Stimulated activated naive CD8-positive, alpha-beta T cell treated with anti-CD3 and anti-CD28 coated beads, Interleukin-15, Interleukin-2, amounts not matched to agents 100 ng/mL and 50 ng/mL, for 24 hours (primary cell): Measurements from ENCODE around the gene MZT2B.
"Not testable (repeated sequence)": the region's sequence is repeated elsewhere in the genome, so short reads cannot be mapped to it uniquely, and the experiment has no call there.

ENCODE experiments used
- H3K27ac Mint-ChIP-seq: one replicate; pipeline ENCODE4 v1.8.0; 2021; ENCODE audit warnings: mild to moderate bottlenecking, mixed read lengths
- H3K27me3 Mint-ChIP-seq: one replicate; pipeline ENCODE4 v1.8.0; 2021; ENCODE audit warnings: mixed read lengths
- H3K36me3 Mint-ChIP-seq: one replicate; pipeline ENCODE4 v1.8.0; 2021; ENCODE audit warnings: low read depth, mixed read lengths
- H3K4me1 Mint-ChIP-seq: one replicate; pipeline ENCODE4 v1.8.0; 2021; ENCODE audit warnings: low read depth, mixed read lengths
- H3K4me3 Mint-ChIP-seq: one replicate; pipeline ENCODE4 v1.8.0; 2021; ENCODE audit warnings: mild to moderate bottlenecking, mixed read lengths
- H3K9me3 Mint-ChIP-seq: one replicate; pipeline ENCODE4 v1.8.0; 2021; ENCODE audit warnings: mixed read lengths

Gene MZT2B

DNA sequence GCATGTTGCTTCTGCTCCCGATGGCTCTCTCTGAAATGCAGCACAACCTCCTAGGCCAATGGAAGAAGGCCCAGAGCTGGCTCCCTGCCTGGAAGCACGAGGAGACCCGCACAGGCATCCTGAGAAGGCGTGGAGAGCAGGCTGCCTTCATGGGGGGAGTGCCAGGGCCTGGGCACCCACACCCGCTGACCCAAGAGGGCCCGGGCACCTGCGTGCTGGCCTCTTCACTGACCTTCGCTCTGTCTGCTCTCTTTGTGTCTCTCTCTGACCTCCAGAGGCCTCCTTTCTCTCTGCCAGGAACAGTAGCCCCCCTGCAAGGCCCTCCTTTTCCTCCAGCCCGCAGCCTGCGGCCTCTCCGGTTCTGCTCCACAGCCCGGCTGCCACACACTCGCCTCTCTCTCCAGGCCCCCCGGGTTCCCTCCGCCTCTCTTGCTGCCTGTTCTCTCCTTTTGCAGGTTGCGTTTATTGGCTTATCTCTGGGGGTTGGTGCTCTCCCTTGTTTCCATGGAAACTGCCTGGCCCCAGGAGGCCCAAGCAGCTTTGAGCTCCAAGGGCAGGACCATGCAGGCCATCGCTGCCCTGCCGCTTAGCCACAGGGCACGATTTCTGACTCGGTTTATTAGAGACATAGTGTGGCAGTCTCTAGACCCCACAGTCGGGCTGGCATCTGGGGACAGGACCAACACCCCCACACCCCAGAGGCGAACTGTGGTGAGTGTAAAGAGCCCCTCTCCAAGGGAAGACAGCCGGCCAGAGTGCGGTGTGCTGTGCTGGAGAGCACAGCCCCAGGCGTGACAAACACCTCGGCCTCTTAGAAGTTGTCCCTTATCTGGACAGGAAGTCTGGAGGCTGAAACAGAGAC is 1.7 kb downstream of the MZT2B start:
- H3K4me1 Mint-ChIP-seq = peaks cover 26% of the 10 kb centered on the region
- peak overlapping the region; percentile 85 for H3K27ac Mint-ChIP-seq
- H3K27me3 Mint-ChIP-seq = no peaks in the 10 kb centered on the region
- peak overlapping the region; percentile 85 for H3K4me3 Mint-ChIP-seq
- no peaks in the 10 kb centered on the region for H3K9me3 Mint-ChIP-seq
- peaks cover 14% of the 10 kb centered on the region for H3K36me3 Mint-ChIP-seq

DNA sequence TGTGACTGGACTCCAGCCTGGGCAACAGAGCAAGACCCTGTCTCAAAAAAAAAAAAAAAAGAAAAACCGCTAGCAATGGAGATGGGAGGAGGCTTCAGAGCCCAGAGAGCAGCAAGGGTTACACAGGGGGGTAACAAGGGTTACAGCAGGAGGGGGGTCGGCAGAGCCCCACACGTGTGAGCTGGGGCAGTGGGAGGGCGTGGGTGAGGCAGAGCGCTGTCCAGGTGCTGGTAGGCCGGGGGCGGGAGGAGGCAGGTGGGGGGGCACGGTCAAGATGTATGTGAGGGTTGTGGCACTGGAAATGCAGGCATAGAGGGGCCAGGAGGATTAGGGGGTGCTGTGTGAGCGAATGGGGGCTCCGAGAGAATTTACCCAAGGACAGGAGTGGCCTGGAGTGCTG is 3.4 kb downstream of the MZT2B start:
- Mint-ChIP-seq H3K4me3 (no peak overlapping the region), H3K27me3 (no peaks in the 10 kb centered on the region), H3K27ac (peak overlapping the region; percentile 61)

DNA sequence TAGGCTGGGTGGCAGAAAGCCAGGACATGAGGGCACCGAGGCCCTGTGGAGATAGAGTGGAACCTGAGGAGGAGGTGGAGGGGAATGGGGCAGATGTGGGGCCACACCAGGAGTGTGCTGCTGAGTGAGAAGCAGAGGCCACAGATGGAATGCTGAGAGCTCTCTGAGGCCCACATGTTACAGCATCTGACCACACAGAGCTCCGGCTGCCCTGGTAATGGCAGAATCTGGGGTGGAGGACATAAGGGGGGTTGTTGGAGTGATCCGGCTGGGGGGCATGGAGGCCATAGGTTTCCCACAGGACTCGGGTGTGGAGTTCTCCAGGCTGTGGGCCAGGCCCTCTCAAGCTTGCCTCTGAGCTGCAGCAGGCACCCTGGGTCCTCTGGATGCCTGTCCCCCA is 3.8 kb downstream of the MZT2B start:
- H3K36me3 Mint-ChIP-seq = peaks cover 14% of the 10 kb centered on the region
- no peak overlapping the region for H3K4me3 Mint-ChIP-seq
- peak overlapping the region; percentile 61 for H3K27ac Mint-ChIP-seq
- H3K9me3 Mint-ChIP-seq = no peaks in the 10 kb centered on the region
- H3K27me3 Mint-ChIP-seq = no peaks in the 10 kb centered on the region
- peaks cover 12% of the 10 kb centered on the region for H3K4me1 Mint-ChIP-seq

More for the DNA sequence above, 3.4 kb downstream of the MZT2B start:
- Mint-ChIP-seq H3K9me3 (no peaks in the 10 kb centered on the region), H3K4me1 (peaks cover 17% of the 10 kb centered on the region), H3K36me3 (peaks cover 14% of the 10 kb centered on the region)

DNA sequence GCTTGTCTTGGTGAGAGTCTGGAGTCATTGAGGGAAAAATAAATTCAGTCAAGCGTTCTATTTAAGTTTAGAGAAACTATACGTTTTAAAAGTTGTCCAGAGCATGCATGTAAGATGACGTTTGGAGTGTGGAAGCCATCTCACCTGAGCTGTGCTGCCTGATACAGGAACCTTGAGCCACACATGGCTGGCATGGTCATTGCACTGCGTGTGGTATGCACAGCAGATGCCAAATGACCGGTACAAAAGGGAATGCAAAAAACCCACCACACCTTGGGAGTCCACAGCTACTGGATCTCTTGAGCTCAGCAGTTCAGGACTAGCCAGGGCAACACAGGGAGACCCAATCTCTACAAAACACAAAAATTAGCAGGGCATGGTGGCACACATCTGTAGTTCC is 4.3 kb downstream of the MZT2B start:
- Mint-ChIP-seq H3K36me3 (peaks cover 17% of the 10 kb centered on the region), H3K4me3 (no peak overlapping the region), H3K4me1 (peaks cover 10% of the 10 kb centered on the region), H3K9me3 (no peaks in the 10 kb centered on the region), H3K27ac (no peak overlapping the region), H3K27me3 (no peaks in the 10 kb centered on the region)

DNA sequence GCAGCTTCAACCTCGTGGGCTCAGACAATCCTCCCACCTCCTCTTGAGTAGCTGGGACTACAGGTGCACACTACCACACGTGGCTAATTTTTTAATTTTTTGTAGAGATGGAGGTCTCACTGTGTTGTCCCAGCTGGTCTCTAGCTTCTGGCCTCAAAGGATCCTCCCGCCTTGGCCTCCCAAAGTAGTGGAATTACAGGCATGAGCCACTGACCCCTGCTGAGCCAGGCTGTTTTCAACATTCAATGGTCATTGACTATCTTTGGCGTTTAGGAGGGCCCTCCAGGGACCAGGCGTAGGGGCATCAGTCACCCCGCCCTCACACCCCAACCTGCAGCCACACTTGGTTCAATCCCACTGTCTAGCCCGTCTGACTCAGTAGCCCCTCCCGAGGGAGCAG is 5.2 kb downstream of the MZT2B start:
- H3K27me3 Mint-ChIP-seq = no peaks in the 10 kb centered on the region
- no peak overlapping the region for H3K27ac Mint-ChIP-seq
- peaks cover 19% of the 10 kb centered on the region for H3K36me3 Mint-ChIP-seq
- peaks cover 10% of the 10 kb centered on the region for H3K4me1 Mint-ChIP-seq
- H3K4me3 Mint-ChIP-seq = no peak overlapping the region
- no peaks in the 10 kb centered on the region for H3K9me3 Mint-ChIP-seq

DNA sequence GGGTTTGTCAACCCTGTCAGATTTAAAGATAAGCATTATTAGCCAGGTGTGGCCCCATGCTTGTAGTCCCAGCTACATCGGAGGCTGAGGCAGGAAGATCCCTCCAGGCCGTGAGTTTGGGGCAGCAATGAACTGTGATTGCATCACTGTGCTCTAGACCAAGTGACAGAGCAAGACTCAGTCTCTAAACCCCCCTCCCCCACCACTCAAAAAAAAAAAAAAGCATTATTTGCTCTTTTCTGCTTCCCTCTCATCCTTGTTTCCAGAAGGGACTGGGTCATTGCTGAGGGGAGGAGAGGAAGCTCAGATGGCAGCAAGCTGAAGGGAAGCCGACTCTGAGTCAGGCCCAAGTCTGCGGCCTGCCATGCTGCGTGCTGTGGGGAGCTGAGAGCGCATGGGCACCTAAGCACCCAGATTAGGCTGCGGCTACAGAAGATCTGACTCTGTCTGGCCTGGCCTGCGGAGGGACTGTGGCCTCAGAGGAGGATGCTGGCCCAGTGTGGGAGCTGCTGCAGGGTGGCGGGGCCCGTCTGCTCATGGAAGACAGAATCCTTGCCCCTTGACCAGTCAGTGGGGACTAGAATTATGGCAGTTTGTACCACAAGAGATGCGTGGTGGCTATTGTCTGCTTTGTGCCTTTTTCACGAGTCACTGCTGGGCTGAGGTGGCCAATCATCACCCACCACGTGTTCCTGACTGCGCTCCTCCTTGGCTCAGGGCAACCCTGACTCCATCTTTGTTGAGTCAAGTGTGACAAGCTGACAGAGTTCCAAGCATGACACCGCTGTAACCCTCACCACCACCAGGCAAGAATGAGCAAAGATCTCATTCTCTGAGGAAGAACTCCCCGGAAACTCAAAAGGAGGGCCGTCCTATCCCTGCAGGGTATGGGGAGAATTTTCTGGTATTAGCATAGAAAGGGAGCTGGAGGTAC is 6.1 kb downstream of the MZT2B start:
- not testable (repeated sequence) for H3K4me3 Mint-ChIP-seq, H3K9me3 Mint-ChIP-seq, H3K4me1 Mint-ChIP-seq, H3K27ac Mint-ChIP-seq, H3K27me3 Mint-ChIP-seq
- H3K36me3 Mint-ChIP-seq = peaks cover 19% of the 10 kb centered on the region

DNA sequence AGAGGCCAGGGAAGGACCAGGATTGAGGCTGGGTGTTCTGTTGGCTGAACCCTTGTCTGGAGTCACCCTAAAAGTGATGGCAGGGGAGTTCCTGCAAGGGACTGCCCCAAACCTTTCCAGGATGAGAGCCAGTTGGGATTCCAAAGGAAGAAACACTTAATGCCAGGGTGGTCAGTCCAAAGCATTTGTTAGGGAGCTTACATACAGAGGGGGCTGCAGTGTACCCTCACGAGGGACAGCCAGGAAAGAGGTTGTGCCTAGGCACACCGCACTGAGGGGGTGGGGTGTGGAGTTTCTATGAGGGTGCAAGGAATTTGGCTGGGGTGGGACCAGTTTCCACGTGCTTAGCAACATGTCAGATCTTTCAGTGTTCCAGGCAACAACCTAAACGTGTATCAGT is 6.9 kb downstream of the MZT2B start:
- not testable (repeated sequence) for H3K27me3 Mint-ChIP-seq, H3K4me3 Mint-ChIP-seq, H3K27ac Mint-ChIP-seq, H3K4me1 Mint-ChIP-seq, H3K9me3 Mint-ChIP-seq
- peaks cover 16% of the 10 kb centered on the region for H3K36me3 Mint-ChIP-seq

DNA sequence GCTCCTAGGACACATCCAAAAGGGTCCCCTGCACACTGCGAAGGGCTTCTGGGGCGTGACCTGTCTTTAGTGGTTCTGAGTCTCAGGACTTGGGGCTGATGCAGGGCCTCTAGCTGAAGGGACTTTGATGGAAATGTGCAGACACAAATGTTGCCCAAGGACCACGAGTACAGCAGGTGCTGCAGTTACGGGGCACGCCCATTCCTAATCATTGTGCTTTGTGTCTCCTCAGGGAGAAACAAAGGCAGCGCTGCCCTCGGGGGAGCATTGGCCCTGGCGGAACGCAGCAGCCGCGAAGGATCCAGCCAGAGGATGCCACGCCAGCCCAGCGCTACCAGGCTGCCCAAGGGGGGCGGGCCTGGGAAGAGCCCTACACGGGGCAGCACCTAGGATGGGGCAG is 8.2 kb downstream of the MZT2B start:
- no peaks in the 10 kb centered on the region for H3K9me3 Mint-ChIP-seq
- peaks cover 14% of the 10 kb centered on the region for H3K36me3 Mint-ChIP-seq
- no peak overlapping the region for H3K4me3 Mint-ChIP-seq
- H3K27ac Mint-ChIP-seq = no peak overlapping the region
- no peaks in the 10 kb centered on the region for H3K4me1 Mint-ChIP-seq
- no peaks in the 10 kb centered on the region for H3K27me3 Mint-ChIP-seq

DNA sequence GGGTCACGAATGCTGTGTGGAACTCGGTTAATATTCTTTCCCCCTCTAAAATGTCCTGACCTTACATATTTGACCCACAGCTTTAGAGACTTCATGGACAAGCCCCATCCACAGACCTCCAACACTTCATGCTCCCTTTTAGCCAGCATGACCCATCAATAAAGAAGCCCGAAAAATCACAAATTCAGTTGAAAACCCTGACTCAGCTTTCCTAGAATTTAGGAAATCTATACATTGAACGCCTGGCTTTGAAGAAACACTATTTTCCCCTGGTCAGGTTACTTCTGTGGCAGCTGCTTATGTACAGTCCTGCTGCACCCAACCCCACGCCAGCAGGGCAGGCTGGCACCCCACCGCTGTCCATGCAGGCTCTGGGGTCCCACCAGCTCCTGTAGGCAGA is 9.3 kb downstream of the MZT2B start:
- not testable (repeated sequence) for H3K27ac Mint-ChIP-seq, H3K4me3 Mint-ChIP-seq, H3K36me3 Mint-ChIP-seq, H3K4me1 Mint-ChIP-seq, H3K9me3 Mint-ChIP-seq, H3K27me3 Mint-ChIP-seq

DNA sequence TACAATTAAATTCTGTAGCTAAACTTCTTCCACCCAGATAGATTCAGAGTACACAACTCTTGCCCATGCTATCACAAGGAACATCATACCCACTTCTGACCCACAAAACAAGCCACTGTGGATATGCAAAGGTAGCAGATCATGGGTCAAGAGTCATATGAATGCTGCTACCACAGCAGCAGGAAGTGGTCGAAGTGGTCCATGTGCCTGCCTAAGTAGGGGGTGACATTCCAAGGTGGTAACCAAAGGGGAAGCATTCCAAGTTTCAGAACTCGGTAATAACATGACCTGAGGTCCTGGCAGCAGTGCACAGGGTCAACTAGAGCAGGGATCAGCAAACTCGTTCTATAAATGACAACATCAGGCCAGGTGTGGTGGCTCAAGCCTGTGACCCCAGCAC is 10.4 kb downstream of the MZT2B start:
- H3K36me3 Mint-ChIP-seq, H3K27ac Mint-ChIP-seq, H3K27me3 Mint-ChIP-seq, H3K4me1 Mint-ChIP-seq, H3K4me3 Mint-ChIP-seq, H3K9me3 Mint-ChIP-seq: not testable (repeated sequence)

DNA sequence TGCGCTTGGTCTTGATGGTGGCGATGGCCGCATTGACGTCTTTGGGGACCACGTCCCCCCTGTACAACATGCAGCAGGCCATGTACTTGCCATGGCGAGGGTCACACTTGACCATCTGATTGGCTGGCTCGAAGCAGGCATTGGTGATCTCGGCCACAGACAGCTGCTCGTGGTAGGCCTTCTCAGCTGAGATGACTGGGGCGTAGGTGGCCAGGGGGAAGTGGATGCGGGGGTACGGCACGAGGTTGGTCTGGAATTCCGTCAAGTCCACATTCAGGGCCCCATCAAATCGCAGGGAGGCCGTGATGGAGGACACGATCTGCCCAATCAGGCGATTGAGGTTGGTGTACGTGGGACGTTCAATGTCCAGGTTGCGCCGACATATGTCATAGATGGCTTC is 11.8 kb downstream of the MZT2B start:
- H3K36me3 Mint-ChIP-seq, H3K27me3 Mint-ChIP-seq: not testable (repeated sequence)

DNA sequence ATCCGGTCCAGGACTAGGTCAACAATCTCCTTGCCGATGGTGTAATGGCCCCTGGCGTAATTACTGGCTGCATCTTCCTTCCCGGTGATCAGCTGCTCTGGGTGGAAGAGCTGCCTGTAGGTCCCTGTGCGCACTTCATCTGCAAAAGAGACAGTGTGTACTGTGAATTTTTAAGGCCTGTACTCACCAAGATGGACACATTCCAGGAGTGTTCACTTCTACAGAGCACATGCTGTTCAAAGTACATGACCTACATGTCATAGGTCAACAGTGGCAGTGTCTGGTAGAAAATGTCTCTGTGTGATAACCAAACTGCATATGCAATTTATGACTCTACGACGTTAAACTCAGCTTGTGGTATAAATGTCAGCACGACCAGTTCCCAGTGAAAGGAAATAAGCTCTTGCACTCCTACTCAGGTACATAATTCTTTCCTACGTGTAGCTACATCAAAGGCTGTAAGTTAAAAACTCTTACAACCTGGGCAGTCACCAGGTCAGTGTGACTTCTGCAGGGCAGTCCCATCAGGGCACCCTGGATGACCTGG is 13.1 kb downstream of the MZT2B start:
- not testable (repeated sequence) for H3K9me3 Mint-ChIP-seq, H3K4me1 Mint-ChIP-seq, H3K36me3 Mint-ChIP-seq, H3K27me3 Mint-ChIP-seq, H3K4me3 Mint-ChIP-seq, H3K27ac Mint-ChIP-seq

More for the DNA sequence above, 11.8 kb downstream of the MZT2B start:
- not testable (repeated sequence) for H3K4me3 Mint-ChIP-seq, H3K9me3 Mint-ChIP-seq, H3K27ac Mint-ChIP-seq, H3K4me1 Mint-ChIP-seq

DNA sequence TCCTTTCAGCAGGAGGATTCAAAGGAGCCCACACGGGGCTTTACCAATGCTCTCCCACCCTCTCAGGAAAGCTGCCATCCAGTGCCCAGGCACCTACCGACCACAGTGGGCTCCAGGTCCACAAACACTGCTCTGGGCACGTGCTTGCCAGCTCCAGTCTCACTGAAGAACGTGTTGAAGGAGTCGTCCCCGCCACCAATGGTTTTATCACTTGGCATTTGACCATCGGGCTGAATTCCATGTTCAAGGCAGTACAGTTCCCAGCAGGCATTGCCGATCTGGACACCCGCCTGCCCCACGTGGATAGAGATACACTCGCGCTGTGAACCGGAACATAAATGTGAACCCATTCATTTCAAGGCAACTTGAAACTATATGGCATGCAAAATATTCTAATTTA is 14.0 kb downstream of the MZT2B start:
- not testable (repeated sequence) for H3K4me3 Mint-ChIP-seq, H3K9me3 Mint-ChIP-seq

DNA sequence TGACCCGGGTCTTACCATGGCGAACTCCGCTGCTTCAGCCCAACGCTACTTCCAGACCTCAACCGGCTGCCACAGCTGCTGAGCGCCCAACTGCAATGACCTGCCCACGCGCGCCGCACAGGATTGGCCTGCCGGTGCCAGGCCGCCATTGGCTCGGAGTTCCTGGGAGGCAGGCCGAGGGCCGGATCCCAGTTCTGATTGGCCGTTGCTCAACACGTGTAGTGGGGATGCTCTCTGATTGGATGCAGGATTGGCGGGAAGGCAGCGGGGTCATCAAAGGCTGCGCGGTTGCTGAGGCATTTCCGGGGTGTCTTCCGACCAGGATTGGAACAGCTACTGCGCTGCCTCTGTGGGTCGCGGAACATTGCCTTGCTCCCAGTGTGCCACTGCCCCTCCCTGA is 16.3 kb downstream of the MZT2B start, which contains the start of gene TUBA3E:
Gene TUBA3E (minus strand): TSS at position 97 of the 400 bp plus-strand sequence. CDS start 79 bp downstream, at position 18.
- Mint-ChIP-seq H3K27ac (no peak within 1 kb of the TSS), H3K27me3 (no peaks in the 10 kb centered on the region), H3K9me3 (no peaks in the 10 kb centered on the region), H3K36me3 (no peaks in the 10 kb centered on the region), H3K4me1 (no peaks in the 10 kb centered on the region), H3K4me3 (no peak within 1 kb of the TSS)

More for the DNA sequence above, 14.0 kb downstream of the MZT2B start:
- not testable (repeated sequence) for H3K27ac Mint-ChIP-seq, H3K4me1 Mint-ChIP-seq, H3K36me3 Mint-ChIP-seq, H3K27me3 Mint-ChIP-seq

DNA sequence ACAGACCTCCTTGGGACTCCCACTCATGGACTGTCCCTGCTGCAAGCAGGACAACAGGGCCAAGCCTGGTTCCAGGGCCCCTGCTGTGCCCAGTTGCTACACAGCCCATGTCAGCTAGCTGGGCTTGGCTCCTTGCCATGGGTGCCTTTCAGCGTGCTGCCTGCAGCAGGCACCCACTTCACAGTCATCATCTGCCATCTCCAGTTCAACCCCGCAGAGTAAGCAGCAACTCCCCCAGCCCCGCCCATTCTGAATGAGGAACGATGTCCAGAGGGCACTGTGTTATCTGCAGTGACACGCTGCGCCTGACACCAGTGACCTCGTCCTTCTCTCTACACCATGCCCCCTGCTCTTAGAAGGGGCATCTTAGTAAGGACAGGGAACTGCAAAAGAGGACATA is 20.5 kb downstream of the MZT2B start:
- H3K4me1 Mint-ChIP-seq, H3K4me3 Mint-ChIP-seq, H3K9me3 Mint-ChIP-seq, H3K36me3 Mint-ChIP-seq, H3K27ac Mint-ChIP-seq, H3K27me3 Mint-ChIP-seq: not testable (repeated sequence)
